Transverse colon (tissue), 4 donors: Measurements from ENCODE around the gene KRT3. TPM values are rescaled to one million over a fixed set of nuclear protein-coding genes. Genes with fewer than 3 reads are reported as not detected.

ENCODE experiments used
- DNase-seq: peaks from one replicate; pipeline ENCODE4 v3.0.0-alpha.2; 2019
- H3K27ac ChIP-seq, 4 donors: fragments of 200-600 bp; sonication (generic); 2 replicates each; pipeline ENCODE4 v1.5.1; 2016 to 2018; ENCODE audit warnings: inconsistent platforms in 4 of 4
- H3K27me3 ChIP-seq: fragments of 200-600 bp; sonication (generic); 2 replicates; pipeline ENCODE4 v1.5.1; 2017; ENCODE audit warnings: inconsistent platforms
- H3K36me3 ChIP-seq, 4 donors: fragments of 200-600 bp; sonication (generic); 2 replicates each; pipeline ENCODE4 v1.5.1; 2017 to 2019; ENCODE audit warnings: inconsistent platforms in 4 of 4
- H3K4me1 ChIP-seq, 4 donors: fragments of 200-600 bp; sonication (generic); 2 replicates each; pipeline ENCODE4 v1.5.1; 2017 to 2020; ENCODE audit warnings: inconsistent platforms in 4 of 4
- H3K4me3 ChIP-seq, 4 donors: fragments of 200-600 bp; sonication (generic); 1 replicate in 1 of 4; 2 replicates in 3 of 4; pipeline versions ENCODE4 v1.5.1 to v1.6.1; 2017 to 2019; ENCODE audit warnings: inconsistent platforms in 4 of 4
- H3K9me3 ChIP-seq, 2 donors: fragments of 200-600 bp; sonication (generic); 2 replicates each; pipeline ENCODE4 v1.5.1; 2017 to 2019; ENCODE audit warnings: inconsistent platforms in 2 of 2
- EP300 ChIP-seq: sonication (generic); formaldehyde crosslinking; IDR thresholded peaks from one replicate; pipeline ENCODE4 v1.6.1; 2017; ENCODE audit warnings: antibody characterized with exemption, low read depth
- POLR2A ChIP-seq: fragments of 450-650 bp; IDR thresholded peaks from one replicate; pipeline ENCODE4 v1.6.1; 2016; ENCODE audit warnings: antibody characterized with exemption, mild to moderate bottlenecking, moderate library complexity
- POLR2AphosphoS5 ChIP-seq, 3 donors: sonication (generic); formaldehyde crosslinking; IDR thresholded peaks; one replicate each; pipeline ENCODE4 v1.6.1; 2016; ENCODE audit warnings: antibody characterized with exemption in 3 of 3
- WGBS, 2 donors: methylation state at CpG; one replicate each; pipeline ENCODE4 v1.1.5; 2018; ENCODE audit warnings: low coverage in 1 of 2; 5-methylcytosine and 5-hydroxymethylcytosine counted together
- in situ Hi-C, 4 donors: fragments of 200-750 bp; cut with MboI; loops; one replicate each; pipeline versions ENCODE4 v1.15.0 to v1.15.1; 2017; ENCODE audit warnings: low sequenced_read_pairs in 3 of 4, low pct_ligation_motif_present in 1 of 4, low pct_unique_long_range_greater_than_20kb in 1 of 4
- intact Hi-C: fragments of 100-400 bp; cut with DNase I; formaldehyde crosslinking; loops from one replicate; pipeline ENCODE4 v1.15.1; 2023; ENCODE audit warnings: low total_unique reads
- total RNA-seq, 4 donors: library from RNA; depleted of rRNA; stranded (reverse); fragments of >200 nt; gene quantifications; one replicate each; pipeline ENCODE4 v1.1.0, GENCODE V29; 2016
- TF ChIP-seq, protein P1 (sequence below), 5 experiments: fragments of 200-600 bp in 3 of 5; fragments of 450-650 bp in 2 of 5; sonication (generic) in 3 of 5; IDR thresholded peaks; 1 replicate in 2 of 5; 2 replicates in 3 of 5; pipeline ENCODE4 v1.5.1; 2016 to 2017; ENCODE audit warnings: antibody characterized with exemption in 5 of 5, inconsistent platforms in 3 of 5, mild to moderate bottlenecking in 2 of 5, moderate library complexity in 1 of 5

Gene KRT3
- total RNA-seq, 4 donors from 2014 or later, result not detected

DNA sequence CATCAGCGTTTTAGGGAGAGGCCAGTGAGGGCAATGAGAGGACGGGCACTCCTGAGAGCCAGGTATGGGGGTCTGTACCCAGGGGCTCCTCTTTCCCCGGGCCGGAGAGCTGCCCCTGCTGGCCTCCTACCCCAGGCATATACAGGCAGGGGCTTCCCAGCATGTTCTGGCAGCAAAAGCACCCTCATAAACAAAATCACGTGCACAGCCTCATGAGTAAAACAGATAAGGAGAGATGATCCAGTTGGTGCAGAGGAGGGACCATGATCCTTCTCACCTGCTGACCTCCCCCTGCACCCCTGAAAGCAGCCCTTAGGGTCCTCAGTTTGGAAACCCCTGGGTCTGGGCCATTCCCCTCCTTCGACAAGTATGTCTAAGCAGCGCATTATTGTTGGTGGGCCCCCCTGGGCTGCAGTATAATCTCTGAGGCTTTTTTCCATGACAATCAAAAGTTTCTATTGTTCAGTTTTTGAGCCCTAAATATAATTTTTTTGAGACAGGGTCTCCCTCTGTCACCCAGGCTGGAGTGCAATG is 23.0 kb upstream of the KRT3 start:
- Histone ChIP-seq H3K9me3 (no peaks in the 10 kb centered on the region), H3K4me3 (no peak overlapping the region), H3K36me3 (no peaks in the 10 kb centered on the region), H3K27me3 (peaks cover 10% of the 10 kb centered on the region), H3K4me1 (no peaks in the 10 kb centered on the region), H3K27ac (no peak overlapping the region)
- intact Hi-C loops (no loop called here), in situ Hi-C loops (no loop called here)
- TF ChIP-seq, protein P1, sequence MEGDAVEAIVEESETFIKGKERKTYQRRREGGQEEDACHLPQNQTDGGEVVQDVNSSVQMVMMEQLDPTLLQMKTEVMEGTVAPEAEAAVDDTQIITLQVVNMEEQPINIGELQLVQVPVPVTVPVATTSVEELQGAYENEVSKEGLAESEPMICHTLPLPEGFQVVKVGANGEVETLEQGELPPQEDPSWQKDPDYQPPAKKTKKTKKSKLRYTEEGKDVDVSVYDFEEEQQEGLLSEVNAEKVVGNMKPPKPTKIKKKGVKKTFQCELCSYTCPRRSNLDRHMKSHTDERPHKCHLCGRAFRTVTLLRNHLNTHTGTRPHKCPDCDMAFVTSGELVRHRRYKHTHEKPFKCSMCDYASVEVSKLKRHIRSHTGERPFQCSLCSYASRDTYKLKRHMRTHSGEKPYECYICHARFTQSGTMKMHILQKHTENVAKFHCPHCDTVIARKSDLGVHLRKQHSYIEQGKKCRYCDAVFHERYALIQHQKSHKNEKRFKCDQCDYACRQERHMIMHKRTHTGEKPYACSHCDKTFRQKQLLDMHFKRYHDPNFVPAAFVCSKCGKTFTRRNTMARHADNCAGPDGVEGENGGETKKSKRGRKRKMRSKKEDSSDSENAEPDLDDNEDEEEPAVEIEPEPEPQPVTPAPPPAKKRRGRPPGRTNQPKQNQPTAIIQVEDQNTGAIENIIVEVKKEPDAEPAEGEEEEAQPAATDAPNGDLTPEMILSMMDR (IDR thresholded peaks at IDR 0.05), result no peak
- TF ChIP-seq EP300, result no peak
- TF ChIP-seq POLR2AphosphoS5 (IDR thresholded peaks at IDR 0.05), result no peak
- no peak for TF ChIP-seq POLR2A
- no peak for DNase-seq
- 38% methylated on average over 7 of the region's 7 CpGs; no CpG with 5 or more reads in 1 of the 2 donors for WGBS, 2 donors

DNA sequence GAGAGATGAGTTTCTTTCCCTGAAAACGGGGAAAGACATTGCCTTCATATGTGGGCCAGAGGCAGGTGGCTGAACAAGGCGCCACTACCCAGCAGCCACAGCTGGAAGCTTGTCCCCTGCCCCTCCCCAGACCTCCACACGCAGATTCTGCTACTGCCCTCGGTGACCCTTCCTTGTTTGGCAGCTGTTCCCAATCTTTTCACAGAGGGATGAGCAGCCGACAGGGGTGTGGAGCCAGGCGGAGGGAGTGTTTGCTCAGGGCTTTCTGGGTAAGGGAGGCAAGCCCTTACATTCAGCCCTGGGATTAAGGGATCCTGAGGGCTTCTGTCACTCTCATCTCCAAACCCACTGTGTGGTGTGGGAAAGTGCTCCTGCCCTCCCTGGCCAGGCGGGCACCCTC is 22.5 kb upstream of the KRT3 start:
- Histone ChIP-seq H3K4me1 (no peaks in the 10 kb centered on the region), H3K27ac (no peak overlapping the region), H3K36me3 (no peaks in the 10 kb centered on the region), H3K9me3 (no peaks in the 10 kb centered on the region), H3K27me3 (peaks cover 10% of the 10 kb centered on the region), H3K4me3 (no peak overlapping the region)
- in situ Hi-C loops (no loop called here), intact Hi-C loops (no loop called here)
- 35% methylated on average over 7 of the region's 7 CpGs; no CpG with 5 or more reads in 1 of the 2 donors for WGBS, 2 donors
- TF ChIP-seq POLR2A (no peak), EP300 (no peak), POLR2AphosphoS5 (IDR thresholded peaks at IDR 0.05) (no peak)
- TF ChIP-seq, protein P1 (IDR thresholded peaks at IDR 0.05), result no peak
- DNase-seq, result no peak

GRCh38 chr12:52817699-52818238 is 21.9 kb upstream of the KRT3 start:
- H3K36me3 ChIP-seq, result no peaks in the 10 kb centered on the region
- in situ Hi-C loops, result no loop called here
- H3K4me1 ChIP-seq, result no peaks in the 10 kb centered on the region
- H3K27me3 ChIP-seq, result peaks cover 10% of the 10 kb centered on the region
- TF ChIP-seq POLR2AphosphoS5 (IDR thresholded peaks at IDR 0.05) (no peak), POLR2A (no peak), EP300 (no peak)
- TF ChIP-seq, protein P1 (IDR thresholded peaks at IDR 0.05), result no peak
- 60 to 75% methylated on average over 1 to 2 of the region's 2 CpGs for WGBS, 2 donors
- intact Hi-C loops, result no loop called here
- no peak overlapping the region for H3K27ac ChIP-seq
- H3K9me3 ChIP-seq, result no peaks in the 10 kb centered on the region
- DNase-seq, result no peak
- no peak overlapping the region for H3K4me3 ChIP-seq

GRCh38 chr12:52817003-52817698 is 21.2 kb upstream of the KRT3 start:
- TF ChIP-seq EP300, result no peak
- TF ChIP-seq, protein P1 (IDR thresholded peaks at IDR 0.05), result no peak
- no peak for TF ChIP-seq POLR2AphosphoS5 (IDR thresholded peaks at IDR 0.05)
- no peak for TF ChIP-seq POLR2A
- Histone ChIP-seq H3K27me3 (peaks cover 10% of the 10 kb centered on the region), H3K9me3 (no peaks in the 10 kb centered on the region), H3K4me1 (no peaks in the 10 kb centered on the region), H3K27ac (no peak overlapping the region), H3K36me3 (no peaks in the 10 kb centered on the region), H3K4me3 (no peak overlapping the region)
- in situ Hi-C loops, result no loop called here
- 87 to 94% methylated on average over 3 to 8 of the region's 8 CpGs for WGBS, 2 donors
- intact Hi-C loops, result no loop called here
- DNase-seq, result no peak
